GM10266 (cell line): ENCODE measurements around the gene APOL5.

Experiments
- DNase-seq: peaks from one replicate; pipeline ENCODE4 v3.0.0; 2012; ENCODE audit errors: extremely low spot score
- TF ChIP-seq, protein P1 (sequence below): IDR thresholded peaks from 2 replicates; pipeline ENCODE4 v1.5.1; 2012; ENCODE audit warnings: mild to moderate bottlenecking, low read depth; ENCODE audit not compliant: control insufficient read depth, insufficient read depth; ENCODE audit errors: missing control alignments

APOL5 gene

GRCh38 chr22:35775339-35775738 is 57.7 kb downstream of the APOL5 start:
- TF ChIP-seq, protein P1, sequence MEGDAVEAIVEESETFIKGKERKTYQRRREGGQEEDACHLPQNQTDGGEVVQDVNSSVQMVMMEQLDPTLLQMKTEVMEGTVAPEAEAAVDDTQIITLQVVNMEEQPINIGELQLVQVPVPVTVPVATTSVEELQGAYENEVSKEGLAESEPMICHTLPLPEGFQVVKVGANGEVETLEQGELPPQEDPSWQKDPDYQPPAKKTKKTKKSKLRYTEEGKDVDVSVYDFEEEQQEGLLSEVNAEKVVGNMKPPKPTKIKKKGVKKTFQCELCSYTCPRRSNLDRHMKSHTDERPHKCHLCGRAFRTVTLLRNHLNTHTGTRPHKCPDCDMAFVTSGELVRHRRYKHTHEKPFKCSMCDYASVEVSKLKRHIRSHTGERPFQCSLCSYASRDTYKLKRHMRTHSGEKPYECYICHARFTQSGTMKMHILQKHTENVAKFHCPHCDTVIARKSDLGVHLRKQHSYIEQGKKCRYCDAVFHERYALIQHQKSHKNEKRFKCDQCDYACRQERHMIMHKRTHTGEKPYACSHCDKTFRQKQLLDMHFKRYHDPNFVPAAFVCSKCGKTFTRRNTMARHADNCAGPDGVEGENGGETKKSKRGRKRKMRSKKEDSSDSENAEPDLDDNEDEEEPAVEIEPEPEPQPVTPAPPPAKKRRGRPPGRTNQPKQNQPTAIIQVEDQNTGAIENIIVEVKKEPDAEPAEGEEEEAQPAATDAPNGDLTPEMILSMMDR = no peak
- DNase-seq = no peak

DNA sequence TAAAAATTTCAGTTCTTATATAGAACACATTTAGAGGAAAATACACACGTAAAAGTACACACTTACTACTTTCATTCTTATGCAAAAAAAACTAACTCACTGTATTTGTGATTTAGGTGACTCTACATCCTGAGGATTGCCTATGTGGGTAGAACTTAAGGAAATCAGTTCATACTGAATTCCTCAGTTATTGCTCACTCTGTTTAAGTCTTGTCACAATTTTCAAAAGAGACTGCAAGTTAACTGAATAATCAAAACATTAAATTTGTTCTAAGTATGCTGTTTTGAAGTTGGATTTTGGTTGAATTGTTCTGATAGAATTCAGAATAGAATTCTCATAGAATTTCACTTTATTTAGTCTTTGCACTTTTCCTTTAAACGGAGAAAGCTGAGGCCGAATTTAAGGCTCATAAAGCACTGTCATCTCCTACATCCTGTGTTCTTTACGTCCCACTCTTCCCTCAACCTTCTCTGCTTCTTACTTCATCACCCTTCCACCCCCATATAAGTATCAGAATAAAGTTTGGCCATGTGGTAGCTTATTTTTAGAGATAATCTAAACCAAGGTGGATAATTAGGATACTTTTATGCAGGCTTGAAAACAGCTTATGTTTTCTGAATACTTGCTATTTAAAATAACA is 59.8 kb downstream of the APOL5 start:
- no peak for DNase-seq
- TF ChIP-seq, protein P1 = no peak
